Measurements from ENCODE around the gene SIRT2.

DNA sequence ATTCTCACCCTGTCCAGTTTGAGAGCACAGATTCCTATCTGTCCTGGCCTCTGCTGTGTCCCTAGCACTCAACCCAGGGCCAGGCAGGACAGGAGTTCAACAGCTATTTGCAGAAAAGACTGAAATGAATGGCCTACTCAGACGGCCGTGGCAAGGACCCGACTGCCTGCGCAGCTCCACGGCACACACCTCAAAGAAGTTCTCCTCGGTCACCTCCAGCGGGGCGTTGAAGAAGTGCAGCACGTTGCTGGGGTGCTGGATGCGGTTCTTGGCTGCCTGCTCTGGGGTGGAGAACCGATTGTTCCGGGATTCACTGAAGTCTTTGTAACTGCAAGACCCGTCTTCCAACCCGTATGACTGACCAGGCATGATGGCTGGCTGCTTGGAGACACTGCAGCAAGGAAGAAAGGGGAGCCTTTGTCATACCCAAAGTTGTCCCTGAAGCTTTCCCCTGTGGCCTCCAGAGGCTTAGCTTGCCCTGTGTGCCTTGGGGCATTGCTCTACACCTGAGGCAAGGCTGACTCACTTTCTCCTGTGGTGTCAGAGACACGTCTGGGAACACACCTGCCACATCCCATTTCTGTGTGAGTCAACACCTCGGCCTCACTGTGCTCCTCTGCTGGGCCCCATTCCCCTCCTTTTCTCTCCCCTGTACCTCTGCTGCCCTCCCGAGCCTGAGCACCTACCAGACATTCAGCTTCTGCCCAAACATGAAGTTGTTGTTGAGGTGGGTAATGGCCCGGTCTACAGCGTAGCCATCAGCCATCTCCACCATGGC is 61.0 kb downstream of the SIRT2 start:
- TF ChIP-seq EZH2 (IDR thresholded peaks at IDR 0.05; ENCODE audit: insufficient read depth, poor library complexity, severe bottlenecking), result no peak
- TF ChIP-seq EZH2phosphoT487 (IDR thresholded peaks at IDR 0.05; ENCODE audit: insufficient read depth, low read depth), result no peak

Measured in GM23248 (cell line).